SK-MEL-5 (cell line): ENCODE data around the gene CSF2. TPM values are rescaled to one million over a fixed set of nuclear protein-coding genes. Genes with fewer than 3 reads are reported as not detected.
"Not testable (repeated sequence)": the region's sequence is repeated elsewhere in the genome, so short reads cannot be mapped to it uniquely, and the experiment has no call there.

ENCODE experiments used
- DNase-seq: peaks from one replicate; pipeline ENCODE4 v3.0.0-alpha.2; 2016; ENCODE audit warnings: low read depth, low spot score
- in situ Hi-C: cut with HindIII; loops from 2 replicates; pipeline ENCODE4 v1.10.0; 2016; ENCODE audit warnings: low sequenced_read_pairs, high pct_unique_total_duplicates, low pct_unique_long_range_greater_than_20kb
- total RNA-seq: library from RNA; depleted of rRNA; stranded (reverse); fragments of >200 nt; shearing (Covaris generic); gene quantifications from 2 replicates; pipeline ENCODE4 v1.2.3, GENCODE V29; 2014

The CSF2 gene
- total RNA-seq, 1 experiment from 2014 or later, result not detected

DNA sequence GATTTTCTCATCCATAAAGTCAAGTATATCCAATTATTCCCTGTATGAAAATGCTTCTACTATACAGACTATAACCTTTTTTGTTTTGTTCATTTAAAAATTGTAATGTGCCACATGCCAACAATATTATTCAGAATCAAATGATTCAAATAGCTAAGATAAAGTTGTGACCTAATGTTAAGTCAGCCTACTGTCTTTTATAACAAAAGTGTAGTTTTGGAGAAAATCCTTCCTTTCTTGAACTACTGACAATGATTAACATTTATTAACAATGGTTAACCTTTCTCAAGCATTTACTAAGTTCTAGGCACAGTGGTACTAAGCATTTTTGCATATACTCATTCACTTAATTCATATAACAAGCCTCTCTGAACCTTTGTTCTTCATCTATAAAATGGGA, 25.0 kb downstream of the CSF2 start:
- in situ Hi-C loops, result no loop called here
- DNase-seq, result no peak

DNA sequence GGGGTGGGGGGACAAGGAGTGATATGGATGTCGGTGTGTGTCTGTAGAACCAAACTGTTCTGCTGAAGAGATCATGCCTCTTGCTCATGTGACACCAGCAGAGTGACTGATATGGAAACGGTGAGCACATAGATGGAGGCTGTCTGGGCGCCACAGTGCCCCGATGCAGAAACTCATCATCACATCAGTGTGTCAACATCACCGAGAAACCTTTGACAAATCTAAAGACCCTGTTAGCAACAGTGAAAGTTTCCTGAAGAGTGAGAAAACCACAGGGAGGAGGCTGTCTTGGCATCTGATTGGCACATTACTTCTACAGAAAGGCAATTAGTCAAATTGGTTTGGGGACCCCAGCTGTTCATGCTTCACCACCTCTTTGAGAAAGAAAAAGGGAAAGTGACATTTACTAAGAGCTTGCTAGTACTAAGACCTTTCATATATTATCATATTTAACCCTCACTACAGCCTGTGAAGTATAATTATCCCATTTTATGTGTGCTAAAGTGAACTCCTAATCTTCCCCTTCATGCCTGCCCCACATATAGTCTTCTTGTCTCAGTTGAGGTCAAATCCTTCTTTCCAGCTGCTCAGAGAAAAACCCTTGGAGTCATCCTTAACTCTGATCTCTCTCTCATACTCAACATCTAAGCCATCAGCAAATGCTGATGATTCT, 25.6 kb downstream of the CSF2 start:
- DNase-seq, result no peak
- in situ Hi-C loops, result no loop called here

DNA sequence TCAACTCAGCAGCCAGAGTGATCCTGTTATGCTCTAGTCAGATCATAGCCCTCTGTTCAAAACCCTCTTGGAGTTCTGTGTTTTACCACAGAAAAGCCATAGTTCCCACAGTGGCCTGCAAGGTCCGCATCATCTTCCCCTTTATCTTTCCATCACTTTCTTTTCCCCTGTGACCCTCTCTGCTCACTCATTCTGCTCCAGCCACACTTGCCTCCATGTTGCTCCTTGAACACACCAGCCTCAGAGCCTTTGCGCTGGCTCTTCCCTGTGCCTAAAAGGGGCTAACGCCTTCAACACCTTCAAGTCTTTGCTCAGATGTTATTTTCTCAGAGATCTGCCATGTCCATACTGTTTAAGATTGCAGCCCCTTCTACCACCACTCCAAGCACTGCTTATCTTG, 26.3 kb downstream of the CSF2 start:
- in situ Hi-C loops, result no loop called here
- no peak for DNase-seq

DNA sequence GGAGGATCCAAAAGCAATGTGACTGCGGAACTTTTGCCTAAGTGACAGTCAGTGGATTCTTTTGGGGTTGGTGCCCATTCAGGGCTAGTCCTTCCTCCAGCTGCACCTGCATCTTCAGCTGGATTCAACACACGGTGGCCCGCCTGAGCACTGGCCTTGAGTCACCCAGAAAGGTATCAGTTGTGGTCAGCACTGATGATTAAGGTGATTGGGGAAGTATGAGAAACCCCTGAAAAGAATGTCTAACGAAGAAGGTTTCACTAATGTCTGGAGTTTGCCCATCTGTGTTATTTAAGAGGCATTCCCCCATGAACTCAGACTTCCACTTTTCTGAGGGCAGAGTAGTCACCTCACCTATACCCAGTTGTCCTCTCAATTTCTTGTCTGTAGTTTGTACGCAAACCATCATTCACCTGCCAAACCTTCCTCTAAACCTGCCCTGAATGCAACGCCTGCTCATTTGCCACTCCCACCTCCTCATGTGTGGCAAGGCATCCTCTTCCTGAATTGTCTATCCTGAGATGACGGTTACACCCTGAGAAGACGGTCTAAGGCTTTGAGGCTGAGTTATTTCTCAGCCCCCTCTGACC, 27.2 kb downstream of the CSF2 start:
- in situ Hi-C loops, result no loop called here
- no peak for DNase-seq

DNA sequence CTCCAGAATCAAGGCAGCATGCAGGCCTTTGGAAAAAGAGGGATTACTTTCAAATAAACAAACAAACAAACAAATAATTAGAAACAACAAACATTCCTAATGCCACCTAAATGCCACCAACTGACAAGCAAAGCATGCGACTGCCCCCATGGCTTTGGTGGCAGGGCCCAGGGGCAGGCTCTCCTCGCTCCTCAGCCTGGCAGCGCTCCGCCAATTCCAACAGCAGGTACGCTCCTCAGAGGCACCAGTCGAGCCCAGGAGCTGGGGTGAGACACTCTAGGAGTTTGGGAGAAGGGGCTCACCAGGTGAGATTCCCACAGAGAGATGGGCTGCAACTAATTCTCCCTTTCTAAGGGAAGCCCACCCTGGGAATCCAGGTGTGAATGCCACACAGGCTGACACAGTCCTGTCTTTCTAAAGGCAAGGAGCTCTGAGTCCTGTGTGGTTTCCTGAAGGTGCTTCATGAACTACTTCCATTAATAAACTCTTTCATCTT, 27.8 kb downstream of the CSF2 start:
- no peak for DNase-seq
- in situ Hi-C loops, result no loop called here

DNA sequence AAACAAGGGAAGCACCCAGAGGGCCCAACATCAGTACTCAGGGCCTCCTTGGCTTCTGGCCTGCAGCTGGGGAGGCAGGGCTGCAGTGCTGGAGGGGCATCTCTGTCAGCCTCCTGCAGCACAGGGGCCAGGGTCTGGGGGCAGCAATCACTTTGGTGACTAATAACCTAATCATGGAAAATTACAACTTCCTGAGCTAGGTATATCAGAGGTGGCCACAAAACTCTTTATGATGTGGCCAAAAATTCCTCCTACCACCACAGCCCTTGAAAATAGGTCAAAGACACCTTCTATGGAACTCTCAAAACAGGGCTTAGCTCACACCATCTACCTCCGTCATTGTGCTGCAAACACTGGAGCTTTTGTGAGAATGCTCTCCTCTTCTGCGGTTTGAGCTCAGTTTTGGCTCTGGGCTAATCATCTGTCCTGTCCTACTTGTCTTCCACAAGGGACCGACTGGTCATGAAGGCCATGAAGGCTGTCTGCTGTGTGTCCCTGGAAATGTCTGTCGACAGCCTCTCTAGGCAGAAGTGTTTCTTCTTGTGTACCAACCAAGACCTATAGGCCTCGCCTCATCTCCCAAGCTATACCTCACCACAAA, 28.6 kb downstream of the CSF2 start:
- DNase-seq, result peak; percentile 4
- in situ Hi-C loops, result no loop called here

DNA sequence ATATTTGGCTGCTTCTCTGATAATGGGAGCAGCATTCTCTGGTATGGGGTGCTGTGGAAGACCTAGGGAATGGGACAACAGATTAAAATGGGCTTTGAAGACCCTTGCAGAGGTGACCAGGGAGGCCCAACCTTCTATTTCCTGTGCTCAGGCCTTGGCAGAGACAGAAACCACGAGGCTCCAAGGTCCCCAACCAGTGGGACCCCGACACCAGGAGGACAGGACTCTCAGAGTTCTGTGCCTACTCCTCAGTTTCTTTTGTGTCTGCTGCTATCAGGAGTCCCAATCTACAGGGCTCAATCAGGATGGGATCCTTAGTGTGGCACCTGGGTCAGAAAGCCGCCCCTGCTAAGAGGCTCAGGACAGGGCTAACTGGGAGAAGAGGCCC, 29.3 kb downstream of the CSF2 start:
- in situ Hi-C loops, result no loop called here

DNA sequence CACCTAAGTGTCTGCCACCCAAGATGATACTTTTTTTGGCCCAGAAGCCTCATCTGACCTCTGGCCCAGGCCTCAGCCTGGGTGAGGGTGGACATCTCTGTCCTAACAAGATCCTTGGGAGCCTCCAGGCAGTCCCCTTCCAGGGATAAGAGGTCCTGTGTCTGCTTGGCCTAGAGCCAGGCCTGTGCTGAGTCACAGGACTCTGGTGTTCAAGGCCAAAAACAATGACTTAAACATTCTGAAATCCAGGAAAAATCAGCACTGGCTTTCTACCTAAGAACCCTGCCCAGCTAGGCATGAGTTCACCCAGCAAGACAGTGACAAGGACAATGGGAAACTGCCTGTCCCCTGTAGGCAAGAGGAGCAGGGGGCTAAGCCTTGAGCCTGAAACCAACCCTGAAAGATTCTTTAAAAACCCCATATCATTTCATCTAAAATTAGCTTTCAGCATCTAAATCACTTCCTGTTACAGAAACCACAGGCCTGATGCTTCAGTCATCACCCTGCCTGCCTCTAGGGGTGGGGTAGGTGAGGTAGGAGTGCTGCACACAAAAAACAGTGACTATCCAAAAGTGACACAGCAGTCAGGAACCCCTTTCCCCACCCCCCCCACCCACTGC, 29.9 kb downstream of the CSF2 start:
- DNase-seq, result peak; percentile 47
- in situ Hi-C loops, result no loop called here

More for the DNA sequence above, 29.3 kb downstream of the CSF2 start:
- DNase-seq, result no peak

DNA sequence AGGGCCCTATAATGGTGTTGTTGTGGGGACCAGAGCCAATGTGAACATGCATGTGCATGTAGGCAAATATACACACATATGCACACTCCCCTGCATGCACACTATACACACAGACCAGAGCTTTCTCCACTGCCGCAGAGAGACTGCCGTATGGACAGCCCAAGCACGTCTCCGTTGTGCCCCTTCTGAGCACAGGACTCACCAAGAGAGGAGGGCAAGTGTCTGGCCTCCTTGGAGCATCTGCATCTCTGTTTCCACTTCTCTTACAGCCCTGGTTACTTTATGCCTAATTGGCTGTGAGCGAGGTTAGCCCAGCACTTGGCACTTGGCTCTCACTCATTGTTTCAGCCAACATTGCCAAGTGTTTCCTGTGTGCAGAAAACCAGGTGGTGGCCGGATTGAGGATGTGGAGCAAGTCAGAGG, 30.4 kb downstream of the CSF2 start:
- in situ Hi-C loops, result no loop called here
- DNase-seq, result no peak

DNA sequence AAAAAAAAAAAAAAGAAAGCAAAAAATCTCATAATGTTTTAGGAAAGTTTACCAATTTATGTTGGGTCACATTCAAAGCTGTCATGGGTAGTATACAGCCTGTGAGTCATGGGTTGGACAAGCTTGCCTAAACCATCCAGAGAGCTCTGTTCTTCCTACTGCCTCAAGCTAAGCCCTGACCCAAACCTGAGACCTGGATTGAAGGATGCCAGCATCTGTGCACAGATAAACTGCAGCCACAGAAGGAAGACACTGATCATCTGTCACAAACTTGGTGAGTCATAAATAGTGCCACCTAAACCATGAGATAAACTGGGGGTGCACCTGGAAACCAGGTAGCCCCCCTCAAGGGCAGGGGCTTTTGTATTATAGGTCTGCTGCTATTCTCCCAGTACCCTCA, 31.0 kb downstream of the CSF2 start:
- in situ Hi-C loops, result no loop called here
- DNase-seq, result no peak

DNA sequence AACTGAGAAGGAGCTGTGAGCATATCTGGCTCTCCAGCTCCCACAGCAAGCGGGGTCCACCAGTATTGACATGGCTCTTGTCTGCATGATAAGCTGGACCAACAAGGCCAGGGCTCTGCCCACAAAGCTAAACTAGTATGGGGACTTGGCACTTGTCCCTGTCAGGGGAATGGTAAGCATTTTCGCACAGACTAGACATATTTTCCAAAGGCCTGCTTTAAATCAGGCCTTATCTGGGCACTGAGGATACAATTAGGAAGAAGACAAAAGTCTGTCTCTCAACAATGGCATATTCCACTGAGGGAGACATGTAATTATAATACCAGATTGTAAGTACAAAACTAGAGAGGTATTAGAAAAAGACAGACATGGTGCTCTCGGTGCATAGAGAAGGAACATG, 32.1 kb downstream of the CSF2 start:
- in situ Hi-C loops, result no loop called here
- DNase-seq, result no peak

DNA sequence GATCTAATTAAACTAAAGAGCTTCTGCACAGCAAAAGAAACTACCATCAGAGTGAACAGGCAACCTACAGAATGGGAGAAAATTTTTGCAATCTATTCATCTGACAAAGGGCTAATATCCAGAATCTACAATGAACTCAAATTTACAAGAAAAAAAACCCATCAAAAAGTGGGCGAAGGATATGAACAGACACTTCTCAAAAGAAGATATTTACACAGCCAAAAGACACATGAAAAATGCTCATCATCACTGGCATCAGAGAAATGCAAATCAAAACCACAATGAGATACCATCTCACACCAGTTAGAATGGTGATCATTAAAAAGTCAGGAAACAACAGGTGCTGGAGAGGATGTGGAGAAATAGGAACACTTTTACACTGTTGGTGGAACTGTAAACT, 34.9 kb downstream of the CSF2 start:
- in situ Hi-C loops, DNase-seq: not testable (repeated sequence)

DNA sequence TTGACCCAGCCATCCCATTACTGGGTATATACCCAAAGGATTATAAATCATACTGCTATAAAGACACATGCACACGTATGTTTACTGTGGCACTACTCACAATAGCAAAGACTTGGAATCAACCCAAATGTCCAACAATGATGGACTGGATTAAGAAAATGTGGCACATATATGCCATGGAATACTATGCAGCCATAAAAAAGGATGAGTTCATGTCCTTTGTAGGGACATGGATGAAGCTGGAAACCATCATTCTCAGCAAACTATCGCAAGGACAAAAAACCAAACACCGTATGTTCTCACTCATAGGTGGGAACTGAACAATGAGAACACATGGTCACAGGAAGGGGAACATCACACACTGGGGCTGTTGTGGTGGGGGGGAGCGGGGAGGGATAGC, 35.4 kb downstream of the CSF2 start:
- in situ Hi-C loops, DNase-seq: not testable (repeated sequence)

DNA sequence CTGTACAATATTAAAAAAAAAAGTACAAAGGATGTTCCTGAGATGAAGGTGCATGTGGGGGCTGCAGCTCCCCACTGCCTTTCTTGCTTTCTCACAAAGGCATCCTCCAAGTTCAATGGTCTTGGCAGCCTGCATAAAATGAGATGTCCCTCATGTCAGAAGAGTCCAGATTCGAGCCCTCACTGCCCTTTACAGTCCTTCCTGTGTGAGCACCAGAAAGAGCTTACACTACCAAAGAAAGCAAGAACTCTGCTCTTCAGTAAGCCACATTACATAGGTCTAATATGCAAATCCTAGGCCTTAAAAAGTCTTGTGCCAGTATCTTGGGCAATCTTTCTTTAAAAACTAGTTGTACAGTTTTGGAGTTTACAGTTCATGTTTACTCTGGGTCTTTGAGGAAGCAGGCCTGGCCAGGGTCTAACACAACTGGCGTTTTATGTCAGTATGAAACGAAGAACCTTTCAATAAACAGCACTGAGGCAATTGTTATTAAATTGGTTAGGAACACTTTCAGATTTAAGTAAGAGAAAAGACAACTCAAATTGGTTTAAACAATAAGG, 36.0 kb downstream of the CSF2 start:
- in situ Hi-C loops, result no loop called here
- DNase-seq, result no peak

DNA sequence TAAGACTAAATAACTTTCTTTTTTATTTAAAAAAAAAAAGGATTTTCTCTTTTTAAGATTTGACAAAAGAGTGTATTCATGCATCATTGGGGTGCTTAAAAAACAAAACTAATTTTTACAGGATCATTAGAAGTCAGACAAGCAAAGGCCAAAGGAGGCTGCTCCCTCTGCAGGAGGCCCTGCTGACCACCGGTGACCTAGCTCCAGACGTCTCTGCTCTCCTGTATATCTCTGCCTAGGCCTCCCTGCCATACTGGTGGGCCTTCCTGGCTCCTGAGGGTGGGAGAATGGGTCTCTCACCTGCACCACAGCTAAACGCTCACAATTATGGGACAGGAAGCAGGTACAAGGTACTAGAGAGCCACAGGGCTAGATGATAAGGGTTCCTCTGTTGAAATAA, 36.6 kb downstream of the CSF2 start:
- no peak for DNase-seq
- in situ Hi-C loops, result no loop called here

DNA sequence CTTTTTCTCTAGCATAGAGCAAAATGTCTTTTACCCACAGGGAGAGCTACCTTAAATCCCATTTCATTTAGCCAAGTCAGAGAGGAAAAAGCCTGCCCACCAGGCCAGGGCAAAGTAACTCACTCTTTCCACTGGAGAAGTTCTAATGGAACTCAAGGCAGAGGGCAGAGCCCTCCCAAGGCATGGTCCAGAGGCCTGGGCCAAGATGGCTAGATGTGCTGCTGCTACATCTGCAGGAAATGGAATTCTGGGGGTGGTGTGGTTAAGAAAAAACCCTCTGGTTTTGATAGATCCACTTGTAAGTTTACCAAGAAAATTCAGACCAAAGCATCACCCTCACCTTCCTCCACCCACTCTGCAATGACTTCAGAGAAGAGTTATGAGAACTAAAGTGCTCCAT, 37.3 kb downstream of the CSF2 start:
- in situ Hi-C loops, result no loop called here
- DNase-seq, result no peak

DNA sequence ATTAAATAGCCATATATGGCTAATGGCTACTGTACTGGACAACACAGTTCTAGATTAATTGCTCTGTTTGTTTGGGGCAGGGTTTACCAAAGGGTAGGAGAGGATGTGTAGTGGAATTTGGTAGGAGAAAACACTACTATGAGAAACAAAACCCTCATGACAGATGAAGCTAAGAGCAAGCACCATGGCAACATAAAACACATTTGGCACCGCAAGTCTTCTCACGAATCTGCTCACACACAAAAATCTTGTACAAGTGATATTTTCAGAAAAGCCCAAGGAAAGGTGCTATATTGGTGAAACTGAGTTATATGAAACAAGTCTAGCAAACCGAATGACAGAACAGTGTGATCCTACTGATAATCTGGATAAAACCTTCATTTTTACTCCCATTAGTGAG, 38.5 kb downstream of the CSF2 start:
- DNase-seq, result no peak
- in situ Hi-C loops, result no loop called here
